ENCODE measurements around the gene FGFR4. TPM values are rescaled to one million over a fixed set of nuclear protein-coding genes. Genes with fewer than 3 reads are reported as not detected.

FGFR4 gene
- total RNA-seq, 6 experiments from 2014 or later, result 0.14 to 0.53 (median 0.33) TPM; not detected in 1

- H3K27me3 Mint-ChIP-seq (ENCODE audit: insufficient read depth), result no peaks in the 10 kb centered on the region; the same call in 1 of the 2 replicates
- no peak for DNase-seq
- no peak overlapping the region; the same call in 1 of the 2 replicates for H3K27ac Mint-ChIP-seq
- TF ChIP-seq CTCF (IDR thresholded peaks at IDR 0.05), result no peak
- no peak overlapping the region for H3K4me3 Mint-ChIP-seq
- H3K4me1 Mint-ChIP-seq (ENCODE audit: low read depth), result peaks cover under 1% of the 10 kb centered on the region; the same call in 1 of the 2 replicates
- no peaks in the 10 kb centered on the region for H3K36me3 Mint-ChIP-seq (ENCODE audit: low read depth)
- H3K9me3 Mint-ChIP-seq, result no peaks in the 10 kb centered on the region
These were observed 9.4 kb upstream of the FGFR4 start for GRCh38 chr5:177077335-177077734.

- Mint-ChIP-seq H3K4me3 (no peak overlapping the region), H3K27me3 (ENCODE audit: insufficient read depth) (peaks cover 10% of the 10 kb centered on the region), H3K27ac (no peak overlapping the region), H3K9me3 (no peaks in the 10 kb centered on the region), H3K4me1 (ENCODE audit: low read depth) (no peaks in the 10 kb centered on the region), H3K36me3 (ENCODE audit: low read depth) (no peaks in the 10 kb centered on the region)
- no peak for DNase-seq
- TF ChIP-seq CTCF (IDR thresholded peaks at IDR 0.05), result no peak
These were observed 7.1 kb upstream of the FGFR4 start for GRCh38 chr5:177079606-177080005.

- Mint-ChIP-seq H3K36me3 (ENCODE audit: low read depth) (no peaks in the 10 kb centered on the region), H3K27me3 (ENCODE audit: insufficient read depth) (peaks cover 11% of the 10 kb centered on the region), H3K9me3 (no peaks in the 10 kb centered on the region), H3K4me1 (ENCODE audit: low read depth) (no peaks in the 10 kb centered on the region), H3K4me3 (no peak overlapping the region), H3K27ac (no peak overlapping the region)
- DNase-seq, result no peak
- no peak for TF ChIP-seq CTCF (IDR thresholded peaks at IDR 0.05)
These were observed 6.5 kb upstream of the FGFR4 start for GRCh38 chr5:177080265-177080664.

GRCh38 chr5:177081859-177082258, 4.9 kb upstream of the FGFR4 start:
- no peaks in the 10 kb centered on the region for H3K9me3 Mint-ChIP-seq
- H3K4me1 Mint-ChIP-seq (ENCODE audit: low read depth), result 0 out of 2 replicates have a peak, but pooled peaks cover 6% of the 10 kb centered on the region
- no peaks in the 10 kb centered on the region for H3K36me3 Mint-ChIP-seq (ENCODE audit: low read depth)
- peaks cover 11% of the 10 kb centered on the region for H3K27me3 Mint-ChIP-seq (ENCODE audit: insufficient read depth)
- H3K4me3 Mint-ChIP-seq, result no peak overlapping the region
- no peak for TF ChIP-seq CTCF (IDR thresholded peaks at IDR 0.05)
- no peak overlapping the region for H3K27ac Mint-ChIP-seq
- DNase-seq, result no peak

GRCh38 chr5:177083357-177083756, 3.4 kb upstream of the FGFR4 start:
- H3K27me3 Mint-ChIP-seq (ENCODE audit: insufficient read depth), result peaks cover 13% of the 10 kb centered on the region
- no peak overlapping the region for H3K4me3 Mint-ChIP-seq
- H3K36me3 Mint-ChIP-seq (ENCODE audit: low read depth), result no peaks in the 10 kb centered on the region
- DNase-seq, result no peak
- H3K9me3 Mint-ChIP-seq, result no peaks in the 10 kb centered on the region
- 0 out of 2 replicates have a peak, but pooled peaks cover 6% of the 10 kb centered on the region for H3K4me1 Mint-ChIP-seq (ENCODE audit: low read depth)
- no peak for TF ChIP-seq CTCF (IDR thresholded peaks at IDR 0.05)
- no peak overlapping the region for H3K27ac Mint-ChIP-seq

- peaks cover 15% of the 10 kb centered on the region for H3K27me3 Mint-ChIP-seq (ENCODE audit: insufficient read depth)
- no peaks in the 10 kb centered on the region for H3K9me3 Mint-ChIP-seq
- H3K36me3 Mint-ChIP-seq (ENCODE audit: low read depth), result no peaks in the 10 kb centered on the region
- no peak overlapping the region for H3K27ac Mint-ChIP-seq
- no peak overlapping the region for H3K4me3 Mint-ChIP-seq
- H3K4me1 Mint-ChIP-seq (ENCODE audit: low read depth), result 0 out of 2 replicates have a peak, but pooled peaks cover 6% of the 10 kb centered on the region
- DNase-seq, result no peak
- TF ChIP-seq CTCF (IDR thresholded peaks at IDR 0.05), result no peak
These were observed 2.5 kb upstream of the FGFR4 start for GRCh38 chr5:177084175-177084574.
